GM23338 (cell line): ENCODE results near the gene NAA20. TPM values are rescaled to one million over a fixed set of nuclear protein-coding genes. Genes with fewer than 3 reads are reported as not detected.
A peak's percentile ranks its signal among the peaks of the same experiment; 100 is the strongest.

Source experiments
- ATAC-seq: fragments of 200-7000 bp; cut with Tn5 transposase; 3 replicates; pipeline ENCODE4 v1.9.1; 2020
- DNase-seq: peaks from one replicate; pipeline ENCODE4 v3.0.0-alpha.2; 2015; ENCODE audit warnings: low spot score
- H2AFZ ChIP-seq: fragments of 200-600 bp; sonication (generic); 2 replicates; pipeline ENCODE4 v1.8.0; 2016; ENCODE audit warnings: antibody characterized with exemption, mild to moderate bottlenecking, moderate library complexity
- H3F3A ChIP-seq: fragments of 200-600 bp; sonication (generic); replicated peaks from 2 replicates; pipeline ENCODE4 v1.8.0; 2017; ENCODE audit warnings: antibody characterized with exemption, mixed run types, low read depth
- H3K27ac ChIP-seq: fragments of 200-600 bp; sonication (generic); 2 replicates; pipeline ENCODE4 v1.6.1; 2016; ENCODE audit warnings: low read depth
- H3K27me3 ChIP-seq: fragments of 200-600 bp; sonication (generic); 2 replicates; pipeline ENCODE4 v1.8.0; 2016; ENCODE audit warnings: mild to moderate bottlenecking, mixed run types, moderate library complexity; ENCODE audit not compliant: insufficient read depth
- H3K36me3 ChIP-seq: fragments of 200-600 bp; sonication (generic); 2 replicates; pipeline ENCODE4 v1.8.0; 2016; ENCODE audit warnings: mild to moderate bottlenecking; ENCODE audit not compliant: insufficient read depth
- H3K4me1 ChIP-seq: fragments of 200-600 bp; sonication (generic); 2 replicates; pipeline ENCODE4 v1.8.0; 2016; ENCODE audit warnings: mild to moderate bottlenecking, moderate library complexity; ENCODE audit not compliant: insufficient read depth
- H3K4me2 ChIP-seq: fragments of 200-600 bp; sonication (generic); 2 replicates; pipeline ENCODE4 v1.7.1; 2017; ENCODE audit warnings: mixed run types
- H3K4me3 ChIP-seq: fragments of 200-600 bp; sonication (generic); 2 replicates; pipeline ENCODE4 v1.6.1; 2016; ENCODE audit warnings: mixed run types
- H3K79me2 ChIP-seq: fragments of 200-600 bp; sonication (generic); replicated peaks from 2 replicates; pipeline ENCODE4 v1.8.0; 2017; ENCODE audit warnings: mild to moderate bottlenecking; ENCODE audit not compliant: insufficient read depth
- H3K9me2 ChIP-seq: fragments of 200-600 bp; sonication (generic); 2 replicates; pipeline ENCODE4 v1.8.0; 2017; ENCODE audit not compliant: insufficient read depth
- H4K20me1 ChIP-seq: fragments of 200-600 bp; sonication (generic); replicated peaks from 2 replicates; pipeline ENCODE4 v1.8.0; 2017; ENCODE audit warnings: mild to moderate bottlenecking; ENCODE audit not compliant: insufficient read depth
- H3K27ac Mint-ChIP-seq: 2 replicates; pipeline ENCODE4 v1.8.0; 2020; ENCODE audit warnings: inconsistent platforms, mild to moderate bottlenecking, moderate library complexity, mixed read lengths
- H3K27me3 Mint-ChIP-seq: 3 replicates; pipeline ENCODE4 v1.8.0; 2022; ENCODE audit warnings: low read depth, mild to moderate bottlenecking, moderate library complexity, mixed read lengths, inconsistent platforms; ENCODE audit not compliant: insufficient read depth, poor library complexity
- H3K36me3 Mint-ChIP-seq: 3 replicates; pipeline ENCODE4 v1.8.0; 2021; ENCODE audit warnings: low read depth, mild to moderate bottlenecking, inconsistent platforms, moderate library complexity, mixed read lengths
- H3K4me1 Mint-ChIP-seq: 3 replicates; pipeline ENCODE4 v1.8.0; 2020; ENCODE audit warnings: mild to moderate bottlenecking, inconsistent platforms, mixed read lengths
- H3K4me3 Mint-ChIP-seq: 3 replicates; pipeline ENCODE4 v1.8.0; 2021; ENCODE audit warnings: moderate library complexity, mild to moderate bottlenecking, inconsistent platforms, mixed read lengths
- H3K9me3 Mint-ChIP-seq: 3 replicates; pipeline ENCODE4 v1.8.0; 2020; ENCODE audit warnings: moderate library complexity, mild to moderate bottlenecking, inconsistent platforms, mixed read lengths
- CREB1 ChIP-seq: fragments of 250-450 bp; sonication (Bioruptor Pico); IDR thresholded peaks from 2 replicates; pipeline ENCODE4 v1.5.0; 2020; ENCODE audit warnings: low read depth, mild to moderate bottlenecking, moderate library complexity
- ETS1 ChIP-seq: IDR thresholded peaks from 2 replicates; pipeline ENCODE4 v1.6.1; 2016; ENCODE audit warnings: antibody characterized with exemption
- EZH2 ChIP-seq: fragments of 200-600 bp; sonication (generic); IDR thresholded peaks from one replicate; pipeline ENCODE4 v1.8.0; 2017; ENCODE audit warnings: antibody characterized with exemption, mild to moderate bottlenecking, low read depth; ENCODE audit not compliant: unreplicated experiment
- EZH2phosphoT487 ChIP-seq: fragments of 200-600 bp; sonication (generic); IDR thresholded peaks from one replicate; pipeline ENCODE4 v1.8.1; 2018; ENCODE audit warnings: antibody characterized with exemption; ENCODE audit not compliant: unreplicated experiment
- JUNB ChIP-seq: IDR thresholded peaks from one replicate; pipeline ENCODE4 v1.6.1; 2016; ENCODE audit warnings: antibody characterized with exemption; ENCODE audit not compliant: unreplicated experiment
- NANOG ChIP-seq: IDR thresholded peaks from 2 replicates; pipeline ENCODE4 v1.6.1; 2016; ENCODE audit warnings: antibody characterized with exemption, borderline replicate concordance
- POLR2AphosphoS5 ChIP-seq: IDR thresholded peaks from 2 replicates; pipeline ENCODE4 v1.6.1; 2016; ENCODE audit warnings: antibody characterized with exemption, low read depth
- STAT1 ChIP-seq: IDR thresholded peaks from one replicate; pipeline ENCODE4 v1.6.1; 2016; ENCODE audit warnings: antibody characterized with exemption; ENCODE audit not compliant: unreplicated experiment
- ZNF114 ChIP-seq: fragments of 250-450 bp; sonication (Bioruptor Pico); IDR thresholded peaks from 2 replicates; pipeline ENCODE4 v1.5.0; 2020; ENCODE audit warnings: mild to moderate bottlenecking, moderate library complexity
- ZNF331 ChIP-seq: fragments of 250-450 bp; sonication (Bioruptor Pico); IDR thresholded peaks from 2 replicates; pipeline ENCODE4 v1.5.0; 2020; ENCODE audit warnings: low read depth, mild to moderate bottlenecking, moderate library complexity
- polyA plus RNA-seq: library from polyadenylated mRNA; unstranded; fragments of >200 nt; fragmentation: Nextera tagmentation; extraction: Ambion mirVana; gene quantifications from 2 replicates; pipeline ENCODE4 v1.2.1, GENCODE V29; 2016
- total RNA-seq: library from RNA; depleted of rRNA; stranded (reverse); fragments of >200 nt; shearing (Covaris generic); gene quantifications from 2 replicates; pipeline ENCODE4 v1.2.3, GENCODE V29; 2014
- TF ChIP-seq, protein P1 (sequence below): IDR thresholded peaks from one replicate; pipeline ENCODE4 v1.6.1; 2018; ENCODE audit warnings: antibody characterized with exemption; ENCODE audit not compliant: unreplicated experiment
- TF ChIP-seq, protein P2 (sequence below), 2 experiments: fragments of 200-600 bp in 1 of 2; sonication (generic) in 1 of 2; conservative IDR thresholded peaks; 2 replicates each; pipeline versions ENCODE4 v1.5.1 to v1.6.1; 2016 to 2017; ENCODE audit warnings: antibody characterized with exemption in 2 of 2, low read depth in 2 of 2, mild to moderate bottlenecking in 2 of 2, moderate library complexity in 1 of 2

NAA20 gene
- total and polyA plus RNA-seq, 2 experiments from 2014 or later = 28.7 to 117 TPM

DNA sequence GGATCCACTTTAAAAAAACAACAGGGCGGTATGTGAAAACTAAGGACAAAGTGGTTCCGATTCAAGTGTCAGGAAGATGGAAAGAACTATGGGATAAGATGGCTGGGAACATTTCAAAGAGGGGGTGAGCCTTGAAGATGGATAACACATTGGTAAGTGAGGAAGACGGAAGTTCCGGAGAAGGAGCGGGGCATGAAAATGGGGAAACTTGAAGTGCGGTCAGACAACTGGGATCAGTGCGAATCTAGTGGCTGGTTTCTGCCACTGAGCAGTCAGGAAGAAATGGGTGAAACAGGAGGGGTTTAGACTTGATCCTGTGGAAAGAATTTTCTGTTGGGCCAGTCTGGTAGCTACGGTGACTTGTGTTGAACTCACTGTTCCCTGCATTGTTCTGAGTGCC is 1.2 kb downstream of the NAA20 start:
- peaks cover 5% of the 10 kb centered on the region; the same call in 2 of the 3 replicates for H3K36me3 Mint-ChIP-seq
- Histone ChIP-seq H3K4me3 (peak overlapping the region; percentile 87), H3K36me3 (no peaks in the 10 kb centered on the region), H3F3A (no peaks in the 10 kb centered on the region), H3K4me1 (peaks cover 5% of the 10 kb centered on the region), H3K27ac (no peak overlapping the region), H3K27me3 (no peaks in the 10 kb centered on the region), H3K4me2 (peak overlapping the region; percentile 96), H3K9me2 (no peaks in the 10 kb centered on the region), H3K79me2 (peaks cover 56% of the 10 kb centered on the region), H2AFZ (no peak overlapping the region), H4K20me1 (peaks cover 11% of the 10 kb centered on the region)
- peaks cover 13% of the 10 kb centered on the region for H3K27me3 Mint-ChIP-seq
- TF ChIP-seq EZH2 (no peak), ZNF331 (CRISPR knock-in tag) (no peak), EZH2phosphoT487 (no peak), POLR2AphosphoS5 (no peak), ETS1 (no peak), ZNF114 (no peak), CREB1 (CRISPR knock-in tag) (no peak), STAT1 (no peak), JUNB (no peak), NANOG (no peak)
- TF ChIP-seq, protein P1, sequence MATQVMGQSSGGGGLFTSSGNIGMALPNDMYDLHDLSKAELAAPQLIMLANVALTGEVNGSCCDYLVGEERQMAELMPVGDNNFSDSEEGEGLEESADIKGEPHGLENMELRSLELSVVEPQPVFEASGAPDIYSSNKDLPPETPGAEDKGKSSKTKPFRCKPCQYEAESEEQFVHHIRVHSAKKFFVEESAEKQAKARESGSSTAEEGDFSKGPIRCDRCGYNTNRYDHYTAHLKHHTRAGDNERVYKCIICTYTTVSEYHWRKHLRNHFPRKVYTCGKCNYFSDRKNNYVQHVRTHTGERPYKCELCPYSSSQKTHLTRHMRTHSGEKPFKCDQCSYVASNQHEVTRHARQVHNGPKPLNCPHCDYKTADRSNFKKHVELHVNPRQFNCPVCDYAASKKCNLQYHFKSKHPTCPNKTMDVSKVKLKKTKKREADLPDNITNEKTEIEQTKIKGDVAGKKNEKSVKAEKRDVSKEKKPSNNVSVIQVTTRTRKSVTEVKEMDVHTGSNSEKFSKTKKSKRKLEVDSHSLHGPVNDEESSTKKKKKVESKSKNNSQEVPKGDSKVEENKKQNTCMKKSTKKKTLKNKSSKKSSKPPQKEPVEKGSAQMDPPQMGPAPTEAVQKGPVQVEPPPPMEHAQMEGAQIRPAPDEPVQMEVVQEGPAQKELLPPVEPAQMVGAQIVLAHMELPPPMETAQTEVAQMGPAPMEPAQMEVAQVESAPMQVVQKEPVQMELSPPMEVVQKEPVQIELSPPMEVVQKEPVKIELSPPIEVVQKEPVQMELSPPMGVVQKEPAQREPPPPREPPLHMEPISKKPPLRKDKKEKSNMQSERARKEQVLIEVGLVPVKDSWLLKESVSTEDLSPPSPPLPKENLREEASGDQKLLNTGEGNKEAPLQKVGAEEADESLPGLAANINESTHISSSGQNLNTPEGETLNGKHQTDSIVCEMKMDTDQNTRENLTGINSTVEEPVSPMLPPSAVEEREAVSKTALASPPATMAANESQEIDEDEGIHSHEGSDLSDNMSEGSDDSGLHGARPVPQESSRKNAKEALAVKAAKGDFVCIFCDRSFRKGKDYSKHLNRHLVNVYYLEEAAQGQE = no peak
- TF ChIP-seq, protein P2, sequence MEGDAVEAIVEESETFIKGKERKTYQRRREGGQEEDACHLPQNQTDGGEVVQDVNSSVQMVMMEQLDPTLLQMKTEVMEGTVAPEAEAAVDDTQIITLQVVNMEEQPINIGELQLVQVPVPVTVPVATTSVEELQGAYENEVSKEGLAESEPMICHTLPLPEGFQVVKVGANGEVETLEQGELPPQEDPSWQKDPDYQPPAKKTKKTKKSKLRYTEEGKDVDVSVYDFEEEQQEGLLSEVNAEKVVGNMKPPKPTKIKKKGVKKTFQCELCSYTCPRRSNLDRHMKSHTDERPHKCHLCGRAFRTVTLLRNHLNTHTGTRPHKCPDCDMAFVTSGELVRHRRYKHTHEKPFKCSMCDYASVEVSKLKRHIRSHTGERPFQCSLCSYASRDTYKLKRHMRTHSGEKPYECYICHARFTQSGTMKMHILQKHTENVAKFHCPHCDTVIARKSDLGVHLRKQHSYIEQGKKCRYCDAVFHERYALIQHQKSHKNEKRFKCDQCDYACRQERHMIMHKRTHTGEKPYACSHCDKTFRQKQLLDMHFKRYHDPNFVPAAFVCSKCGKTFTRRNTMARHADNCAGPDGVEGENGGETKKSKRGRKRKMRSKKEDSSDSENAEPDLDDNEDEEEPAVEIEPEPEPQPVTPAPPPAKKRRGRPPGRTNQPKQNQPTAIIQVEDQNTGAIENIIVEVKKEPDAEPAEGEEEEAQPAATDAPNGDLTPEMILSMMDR (conservative IDR thresholded peaks at IDR 0.05; ENCODE audit: low read depth in 2 of 2) = no peak
- H3K9me3 Mint-ChIP-seq = no peaks in the 10 kb centered on the region
- peak overlapping the region; percentile 90 for H3K4me3 Mint-ChIP-seq
- peak overlapping the region; percentile 10; the same call in 1 of the 2 replicates for H3K27ac Mint-ChIP-seq
- ATAC-seq (no peak), DNase-seq (no peak)
- peaks cover 22% of the 10 kb centered on the region for H3K4me1 Mint-ChIP-seq
